ENCODE measurements around the gene ENPEP. TPM values are rescaled to one million over a fixed set of nuclear protein-coding genes. Genes with fewer than 3 reads are reported as not detected.

ENPEP gene
- total and polyA plus RNA-seq, 9 of the 15 experiments (the other 6 are each of a cell fraction or from before 2014, with no cell fraction given), result 0.01 TPM; not detected in 7

GRCh38 chr4:110510955-110511544 is 35.1 kb downstream of the ENPEP start (continued):
- TF ChIP-seq REST (IDR thresholded peaks at IDR 0.05; ENCODE audit: borderline replicate concordance), result peak; percentile 52
- TF ChIP-seq REST (CRISPR knock-in tag; IDR thresholded peaks at IDR 0.05; ENCODE audit: low read depth), result no peak
- no peak for TF ChIP-seq ZNF830 (CRISPR knock-in tag; IDR thresholded peaks at IDR 0.05)
- no peak for TF ChIP-seq ZNF644 (tag; IDR thresholded peaks at IDR 0.05; ENCODE audit: low read depth)
- TF ChIP-seq CTCF (IDR thresholded peaks at IDR 0.05 in 2 of 3, conservative IDR thresholded peaks at IDR 0.05 in 1 of 3; ENCODE audit: insufficient read depth in 2 of 3, low read depth in 1 of 3, low read length in 3 of 3), result peak; percentile 38 to 72 (median 41); a peak in 4 of 6 replicates
- TF ChIP-seq SMC3 (conservative IDR thresholded peaks at IDR 0.05; ENCODE audit: insufficient read depth, low read depth, low read length), result peak; percentile 28; the same call in 1 of the 2 replicates
- TF ChIP-seq NFIC (IDR thresholded peaks at IDR 0.05), result no peak
- TF ChIP-seq GABPB2 (CRISPR knock-in tag; conservative IDR thresholded peaks at IDR 0.05), result no peak
- TF ChIP-seq ATF1 (CRISPR knock-in tag; IDR thresholded peaks at IDR 0.05), result no peak
- no peak for TF ChIP-seq ATF1 (tag; IDR thresholded peaks at IDR 0.05)
- no peak for TF ChIP-seq KAT8 (IDR thresholded peaks at IDR 0.05; ENCODE audit: low read depth)
- no peak for TF ChIP-seq NELFE (IDR thresholded peaks at IDR 0.05; ENCODE audit: insufficient read depth, insufficient read length)
- TF ChIP-seq MTA3 (IDR thresholded peaks at IDR 0.05; ENCODE audit: borderline replicate concordance), result no peak

Data from K562 (cell line).